Measurements from ENCODE around the gene CPM.

- TF ChIP-seq CTCF (IDR thresholded peaks at IDR 0.05) (no peak), AFF4 (CRISPR knock-in tag; IDR thresholded peaks at IDR 0.05; ENCODE audit: borderline replicate concordance) (no peak), JUN (CRISPR knock-in tag; IDR thresholded peaks at IDR 0.05) (no peak), FOXJ3 (CRISPR knock-in tag; IDR thresholded peaks at IDR 0.05; ENCODE audit: borderline replicate concordance) (no peak), OVOL2 (CRISPR knock-in tag; IDR thresholded peaks at IDR 0.05; ENCODE audit: borderline replicate concordance) (no peak), ZBTB21 (CRISPR knock-in tag; IDR thresholded peaks at IDR 0.05; ENCODE audit: borderline replicate concordance) (no peak), IRF1 (CRISPR knock-in tag; IDR thresholded peaks at IDR 0.05) (no peak), ZNF138 (CRISPR knock-in tag; conservative IDR thresholded peaks at IDR 0.05) (no peak), E2F4 (CRISPR knock-in tag; IDR thresholded peaks at IDR 0.05; ENCODE audit: borderline replicate concordance, low read depth) (no peak), ZNF671 (CRISPR knock-in tag; IDR thresholded peaks at IDR 0.05) (no peak), ZNF423 (CRISPR knock-in tag; IDR thresholded peaks at IDR 0.05) (no peak)
- TF ChIP-seq, protein P1, sequence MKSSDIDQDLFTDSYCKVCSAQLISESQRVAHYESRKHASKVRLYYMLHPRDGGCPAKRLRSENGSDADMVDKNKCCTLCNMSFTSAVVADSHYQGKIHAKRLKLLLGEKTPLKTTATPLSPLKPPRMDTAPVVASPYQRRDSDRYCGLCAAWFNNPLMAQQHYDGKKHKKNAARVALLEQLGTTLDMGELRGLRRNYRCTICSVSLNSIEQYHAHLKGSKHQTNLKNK (CRISPR knock-in tag; IDR thresholded peaks at IDR 0.05): no peak
- TF ChIP-seq, protein P2, sequence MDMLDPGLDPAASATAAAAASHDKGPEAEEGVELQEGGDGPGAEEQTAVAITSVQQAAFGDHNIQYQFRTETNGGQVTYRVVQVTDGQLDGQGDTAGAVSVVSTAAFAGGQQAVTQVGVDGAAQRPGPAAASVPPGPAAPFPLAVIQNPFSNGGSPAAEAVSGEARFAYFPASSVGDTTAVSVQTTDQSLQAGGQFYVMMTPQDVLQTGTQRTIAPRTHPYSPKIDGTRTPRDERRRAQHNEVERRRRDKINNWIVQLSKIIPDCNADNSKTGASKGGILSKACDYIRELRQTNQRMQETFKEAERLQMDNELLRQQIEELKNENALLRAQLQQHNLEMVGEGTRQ (CRISPR knock-in tag; IDR thresholded peaks at IDR 0.05): no peak
- TF ChIP-seq, protein P3, sequence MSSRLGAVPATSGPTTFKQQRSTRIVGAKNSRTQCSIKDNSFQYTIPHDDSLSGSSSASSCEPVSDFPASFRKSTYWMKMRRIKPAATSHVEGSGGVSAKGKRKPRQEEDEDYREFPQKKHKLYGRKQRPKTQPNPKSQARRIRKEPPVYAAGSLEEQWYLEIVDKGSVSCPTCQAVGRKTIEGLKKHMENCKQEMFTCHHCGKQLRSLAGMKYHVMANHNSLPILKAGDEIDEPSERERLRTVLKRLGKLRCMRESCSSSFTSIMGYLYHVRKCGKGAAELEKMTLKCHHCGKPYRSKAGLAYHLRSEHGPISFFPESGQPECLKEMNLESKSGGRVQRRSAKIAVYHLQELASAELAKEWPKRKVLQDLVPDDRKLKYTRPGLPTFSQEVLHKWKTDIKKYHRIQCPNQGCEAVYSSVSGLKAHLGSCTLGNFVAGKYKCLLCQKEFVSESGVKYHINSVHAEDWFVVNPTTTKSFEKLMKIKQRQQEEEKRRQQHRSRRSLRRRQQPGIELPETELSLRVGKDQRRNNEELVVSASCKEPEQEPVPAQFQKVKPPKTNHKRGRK (CRISPR knock-in tag; IDR thresholded peaks at IDR 0.05; ENCODE audit: borderline replicate concordance): no peak
Observed at GRCh38 chr12:68981516-68981915, 48.5 kb upstream of the CPM start.

All from WTC11 (cell line).